ENCODE measurements around the gene C20orf144.

- TF ChIP-seq POLR2A (IDR thresholded peaks at IDR 0.05) (no peak), CTCF (IDR thresholded peaks at IDR 0.05) (no peak)
Measured at GRCh38 chr20:33653900-33654596, 8.1 kb upstream of the C20orf144 start.

Measured in uterus (tissue), 2 donors.